Natural killer cell (primary cell): ENCODE data around the gene LZTFL1. TPM values are rescaled to one million over a fixed set of nuclear protein-coding genes. Genes with fewer than 3 reads are reported as not detected.

Source experiments
- ATAC-seq, 3 donors: fragments of 150-1000 bp in 2 of 3; fragments of 200-7000 bp in 1 of 3; cut with Tn5 transposase; 1 replicate in 1 of 3; 2 replicates in 2 of 3; pipeline ENCODE4 v1.10.0; 2021; ENCODE audit warnings: mild to moderate bottlenecking in 2 of 3, moderate library complexity in 2 of 3
- DNase-seq, 2 donors: peaks; one replicate each; pipeline versions ENCODE4 v3.0.0 to v3.0.0-alpha.2; 2013 to 2021; ENCODE audit warnings: mixed read lengths in 1 of 2
- H3K27ac ChIP-seq: one replicate; pipeline ENCODE4 v1.5.1; 2013; ENCODE audit warnings: mild to moderate bottlenecking, low read length
- H3K27me3 ChIP-seq: one replicate; pipeline ENCODE4 v1.6.1; 2013; ENCODE audit warnings: low read length; ENCODE audit not compliant: control insufficient read depth, insufficient read depth
- H3K36me3 ChIP-seq: one replicate; pipeline ENCODE4 v1.6.1; 2013; ENCODE audit warnings: low read length; ENCODE audit not compliant: control insufficient read depth, insufficient read depth
- H3K4me1 ChIP-seq: one replicate; pipeline ENCODE4 v1.6.1; 2013; ENCODE audit warnings: low read length; ENCODE audit not compliant: control insufficient read depth, insufficient read depth
- H3K4me3 ChIP-seq: one replicate; pipeline ENCODE4 v1.5.1; 2013; ENCODE audit warnings: low read length
- H3K9me3 ChIP-seq: one replicate; pipeline ENCODE4 v1.6.1; 2013; ENCODE audit warnings: low read length; ENCODE audit not compliant: control insufficient read depth, insufficient read depth
- H3K27ac Mint-ChIP-seq, 2 donors: one replicate each; pipeline ENCODE4 v1.8.0; 2022; ENCODE audit warnings: mild to moderate bottlenecking in 2 of 2, mixed read lengths in 2 of 2, moderate library complexity in 1 of 2
- H3K27me3 Mint-ChIP-seq, 2 donors: one replicate each; pipeline ENCODE4 v1.8.0; 2022; ENCODE audit warnings: low read depth in 2 of 2, mixed read lengths in 2 of 2
- H3K36me3 Mint-ChIP-seq: one replicate; pipeline ENCODE4 v1.8.0; 2022; ENCODE audit warnings: mixed read lengths
- H3K4me1 Mint-ChIP-seq, 2 donors: one replicate each; pipeline ENCODE4 v1.8.0; 2022; ENCODE audit warnings: mixed read lengths in 2 of 2
- H3K4me3 Mint-ChIP-seq: one replicate; pipeline ENCODE4 v1.8.0; 2022; ENCODE audit warnings: mild to moderate bottlenecking, moderate library complexity, mixed read lengths
- H3K9me3 Mint-ChIP-seq, 2 donors: one replicate each; pipeline ENCODE4 v1.8.0; 2022; ENCODE audit warnings: mixed read lengths in 2 of 2
- WGBS: methylation state at CpG from one replicate; pipeline ENCODE4 v1.1.7; 2013; ENCODE audit warnings: missing lambda C conversion rate; ENCODE audit not compliant: insufficient coverage; 5-methylcytosine and 5-hydroxymethylcytosine counted together
- intact Hi-C: fragments of 100-400 bp; cut with micrococcal nuclease; formaldehyde crosslinking; loops from one replicate; pipeline ENCODE4 v1.14.2; 2022
- total RNA-seq, 4 donors: library from RNA; stranded (reverse); fragments of 120-200 nt in 1 of 4; gene quantifications; one replicate each; pipeline versions ENCODE4 v1.2.3 to v1.2.4, GENCODE V29; 2013 to 2022
- TF ChIP-seq, protein P1 (sequence below): fragments of 200-600 bp; IDR thresholded peaks from one replicate; pipeline ENCODE4 v1.8.0; 2022; ENCODE audit warnings: antibody characterized with exemption

The LZTFL1 gene
- total RNA-seq, 3 donors from 2014 or later (not counting 1 experiment from before 2014, with no cell fraction given), result 16.4 to 19.8 (median 17.2) TPM

DNA sequence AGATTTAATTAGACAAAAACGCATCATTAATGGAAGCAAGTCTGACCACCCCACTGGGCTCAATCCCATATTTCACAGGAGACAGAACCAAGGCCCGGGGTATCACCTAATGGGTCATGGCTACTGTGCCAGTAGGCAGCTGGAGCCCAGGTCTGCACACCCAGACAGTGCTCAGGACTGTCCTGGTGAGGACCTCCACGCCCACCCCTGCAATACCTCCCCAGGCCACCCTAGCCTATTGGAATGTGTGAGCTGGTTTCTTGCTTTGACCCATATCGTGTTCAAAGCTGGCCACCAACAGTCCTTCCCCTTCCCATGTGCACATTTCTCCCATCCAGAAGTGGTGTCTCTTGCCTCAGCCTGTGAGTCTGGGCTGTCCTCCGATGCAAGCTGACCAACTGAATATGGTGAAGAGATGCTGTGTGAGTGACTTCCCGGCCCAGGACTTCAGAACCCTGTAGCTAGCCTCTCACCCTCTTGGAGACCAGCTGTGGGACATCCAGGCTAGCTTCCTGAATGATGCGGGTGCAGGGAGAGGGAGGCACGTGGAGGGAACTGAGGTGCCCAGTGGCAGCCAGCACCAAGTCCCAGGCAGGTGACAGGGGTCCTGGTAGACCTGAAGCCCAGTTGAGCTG, 64.7 kb downstream of the LZTFL1 start:
- intact Hi-C loops, result no loop called here
- Histone ChIP-seq H3K9me3 (no peaks in the 10 kb centered on the region), H3K27ac (no peak overlapping the region), H3K36me3 (no peaks in the 10 kb centered on the region), H3K4me1 (peaks cover 8% of the 10 kb centered on the region), H3K4me3 (no peak overlapping the region), H3K27me3 (peaks cover 2% of the 10 kb centered on the region)
- H3K36me3 Mint-ChIP-seq, result no peaks in the 10 kb centered on the region
- no peak overlapping the region for H3K27ac Mint-ChIP-seq
- H3K4me3 Mint-ChIP-seq, result no peak overlapping the region
- H3K4me1 Mint-ChIP-seq, result peaks cover 5 to 8% of the 10 kb centered on the region in 2 donors
- TF ChIP-seq, protein P1, sequence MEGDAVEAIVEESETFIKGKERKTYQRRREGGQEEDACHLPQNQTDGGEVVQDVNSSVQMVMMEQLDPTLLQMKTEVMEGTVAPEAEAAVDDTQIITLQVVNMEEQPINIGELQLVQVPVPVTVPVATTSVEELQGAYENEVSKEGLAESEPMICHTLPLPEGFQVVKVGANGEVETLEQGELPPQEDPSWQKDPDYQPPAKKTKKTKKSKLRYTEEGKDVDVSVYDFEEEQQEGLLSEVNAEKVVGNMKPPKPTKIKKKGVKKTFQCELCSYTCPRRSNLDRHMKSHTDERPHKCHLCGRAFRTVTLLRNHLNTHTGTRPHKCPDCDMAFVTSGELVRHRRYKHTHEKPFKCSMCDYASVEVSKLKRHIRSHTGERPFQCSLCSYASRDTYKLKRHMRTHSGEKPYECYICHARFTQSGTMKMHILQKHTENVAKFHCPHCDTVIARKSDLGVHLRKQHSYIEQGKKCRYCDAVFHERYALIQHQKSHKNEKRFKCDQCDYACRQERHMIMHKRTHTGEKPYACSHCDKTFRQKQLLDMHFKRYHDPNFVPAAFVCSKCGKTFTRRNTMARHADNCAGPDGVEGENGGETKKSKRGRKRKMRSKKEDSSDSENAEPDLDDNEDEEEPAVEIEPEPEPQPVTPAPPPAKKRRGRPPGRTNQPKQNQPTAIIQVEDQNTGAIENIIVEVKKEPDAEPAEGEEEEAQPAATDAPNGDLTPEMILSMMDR, result no peak
- DNase-seq, result no peak
- WGBS, result 89% methylated on average over 8 of the region's 8 CpGs
- no peak for ATAC-seq
- no peaks in the 10 kb centered on the region for H3K9me3 Mint-ChIP-seq
- peaks cover 2 to 3% of the 10 kb centered on the region in 2 donors for H3K27me3 Mint-ChIP-seq

DNA sequence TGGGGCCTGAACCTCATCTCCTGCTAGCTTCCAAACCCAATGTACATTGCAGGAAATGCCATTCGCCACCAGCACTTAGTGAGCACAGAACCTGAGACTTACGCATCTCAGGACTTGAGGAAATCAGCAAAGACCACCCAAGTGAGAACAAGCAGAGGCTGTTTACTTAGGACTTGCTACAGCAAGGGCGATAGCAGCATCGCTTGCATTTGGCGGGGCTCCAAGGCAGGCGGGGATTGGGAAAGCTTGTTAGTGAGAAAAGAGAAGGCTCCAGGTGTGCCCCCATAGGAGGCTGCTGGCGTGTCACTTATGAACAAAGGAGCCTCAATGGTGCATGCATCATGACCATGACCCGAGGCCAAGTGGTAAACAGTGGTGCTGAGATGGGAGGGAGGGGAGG, 65.3 kb downstream of the LZTFL1 start:
- Mint-ChIP-seq H3K36me3 (no peaks in the 10 kb centered on the region), H3K9me3 (no peaks in the 10 kb centered on the region), H3K4me1 (peaks cover 5 to 13% of the 10 kb centered on the region in 2 donors), H3K27me3 (peaks cover 3 to 8% of the 10 kb centered on the region in 2 donors), H3K27ac (no peak overlapping the region), H3K4me3 (no peak overlapping the region)
- Histone ChIP-seq H3K27ac (no peak overlapping the region), H3K36me3 (no peaks in the 10 kb centered on the region), H3K9me3 (no peaks in the 10 kb centered on the region), H3K4me3 (no peak overlapping the region), H3K27me3 (peaks cover 2% of the 10 kb centered on the region), H3K4me1 (peaks cover 8% of the 10 kb centered on the region)
- DNase-seq (no peak), ATAC-seq (no peak)
- intact Hi-C loops, result no loop called here
- TF ChIP-seq, protein P1, result no peak
- WGBS, result 96% methylated on average over 8 of the region's 8 CpGs

DNA sequence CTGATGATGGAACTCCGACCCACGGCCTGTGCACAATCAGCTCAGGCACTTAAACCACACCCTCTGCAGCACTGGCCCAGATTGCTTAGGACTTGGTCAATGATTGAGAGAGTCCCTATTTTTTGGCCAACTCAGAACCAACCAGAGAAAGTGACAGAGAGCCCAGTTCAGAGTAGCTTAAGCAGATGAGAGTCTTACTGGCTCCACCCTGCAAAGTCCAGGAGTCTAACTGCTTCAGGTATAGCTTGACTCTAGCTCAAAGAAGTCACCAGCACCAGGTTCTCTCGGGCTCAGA, 65.7 kb downstream of the LZTFL1 start:
- Histone ChIP-seq H3K27me3 (peaks cover 2% of the 10 kb centered on the region), H3K4me1 (peaks cover 8% of the 10 kb centered on the region), H3K27ac (no peak overlapping the region), H3K9me3 (no peaks in the 10 kb centered on the region), H3K36me3 (no peaks in the 10 kb centered on the region), H3K4me3 (no peak overlapping the region)
- no peaks in the 10 kb centered on the region for H3K36me3 Mint-ChIP-seq
- H3K4me1 Mint-ChIP-seq, result peaks cover 5 to 13% of the 10 kb centered on the region in 2 donors
- intact Hi-C loops, result no loop called here
- DNase-seq (no peak), ATAC-seq (no peak)
- no peak overlapping the region for H3K27ac Mint-ChIP-seq
- 93% methylated on average over 3 of the region's 3 CpGs for WGBS
- no peaks in the 10 kb centered on the region for H3K9me3 Mint-ChIP-seq
- TF ChIP-seq, protein P1, result no peak
- H3K4me3 Mint-ChIP-seq, result no peak overlapping the region
- peaks cover 3 to 11% of the 10 kb centered on the region in 2 donors for H3K27me3 Mint-ChIP-seq
